Measurements from ENCODE around the gene RAMP1.

The RAMP1 gene

DNA sequence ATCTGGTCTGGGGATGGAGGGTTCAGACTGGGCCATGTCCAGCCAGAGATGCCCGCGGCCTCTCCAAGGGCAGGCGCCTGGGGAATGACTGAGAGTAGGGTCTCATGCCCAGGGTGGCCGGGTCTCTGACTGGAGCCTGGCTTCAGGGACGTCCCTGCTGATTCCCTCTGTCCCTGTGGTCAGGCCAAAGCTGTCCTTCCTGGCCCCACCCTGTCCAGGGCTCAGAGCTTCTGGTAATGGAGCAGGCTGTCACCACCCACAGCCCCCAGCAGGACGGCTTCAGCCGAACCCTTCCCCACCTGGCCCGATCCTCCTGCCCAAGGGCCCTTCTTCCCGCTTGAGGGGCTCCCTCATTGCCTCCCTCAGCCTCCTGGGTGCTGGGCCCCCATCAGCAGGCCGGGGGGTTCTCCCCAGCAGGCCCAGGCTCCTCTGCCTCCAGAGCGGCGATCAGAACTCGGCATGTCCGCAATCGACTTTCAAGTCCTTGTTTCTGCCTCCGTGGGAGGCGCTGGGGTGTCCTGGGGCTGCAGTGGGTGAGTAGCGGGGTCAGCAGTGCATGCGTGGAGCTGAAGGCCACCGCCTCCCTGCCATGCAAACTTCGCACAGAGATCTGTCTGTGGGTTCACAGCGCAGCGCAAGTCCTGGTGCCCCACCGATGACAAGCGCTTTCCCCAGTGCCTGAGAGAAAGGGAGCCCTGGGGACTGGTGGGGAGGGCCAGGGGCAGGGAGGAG, 18.3 kb downstream of the RAMP1 start:
- DNase-seq = no peak

DNA sequence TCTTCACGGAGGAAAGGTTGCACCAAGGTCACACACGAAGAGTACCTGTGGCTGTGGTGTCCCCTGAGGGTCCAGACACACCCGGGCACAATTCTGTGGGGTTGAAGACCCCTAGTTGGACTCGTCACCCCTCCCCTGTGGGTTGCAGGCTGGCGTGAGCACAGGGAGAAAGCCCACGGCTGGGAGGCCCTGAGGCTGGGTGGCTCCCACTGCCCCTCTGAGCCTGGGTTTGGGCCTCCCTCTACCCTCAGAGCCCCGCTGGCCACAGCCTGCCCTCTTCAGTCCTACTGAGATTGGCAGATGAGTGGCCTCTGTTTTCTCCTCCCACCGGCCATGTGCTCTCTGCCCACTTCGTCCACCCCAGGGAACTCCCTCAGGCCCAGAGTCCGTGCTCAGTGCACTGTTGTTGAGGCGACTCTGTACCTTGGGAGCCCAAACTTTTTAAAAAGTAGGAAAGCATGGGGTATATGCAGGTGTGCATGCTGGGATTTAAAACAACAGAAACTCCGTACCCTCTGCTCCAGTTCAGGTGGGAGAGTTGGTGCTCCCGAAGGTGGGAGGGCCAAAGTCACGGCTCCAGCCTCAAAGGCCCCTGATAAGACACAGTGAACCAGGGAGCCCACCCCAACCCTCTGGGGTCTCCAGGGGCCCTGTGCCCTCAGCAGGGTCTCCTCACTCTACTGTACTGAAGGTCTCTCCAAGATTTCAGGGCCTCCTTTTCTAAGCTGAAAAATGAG, 19.1 kb downstream of the RAMP1 start:
- DNase-seq = no peak

GRCh38 chr2:237879058-237879430, 19.6 kb downstream of the RAMP1 start:
- peak; percentile 82 for DNase-seq

GRCh38 chr2:237879991-237880560, 20.7 kb downstream of the RAMP1 start:
- DNase-seq = no peak

DNA sequence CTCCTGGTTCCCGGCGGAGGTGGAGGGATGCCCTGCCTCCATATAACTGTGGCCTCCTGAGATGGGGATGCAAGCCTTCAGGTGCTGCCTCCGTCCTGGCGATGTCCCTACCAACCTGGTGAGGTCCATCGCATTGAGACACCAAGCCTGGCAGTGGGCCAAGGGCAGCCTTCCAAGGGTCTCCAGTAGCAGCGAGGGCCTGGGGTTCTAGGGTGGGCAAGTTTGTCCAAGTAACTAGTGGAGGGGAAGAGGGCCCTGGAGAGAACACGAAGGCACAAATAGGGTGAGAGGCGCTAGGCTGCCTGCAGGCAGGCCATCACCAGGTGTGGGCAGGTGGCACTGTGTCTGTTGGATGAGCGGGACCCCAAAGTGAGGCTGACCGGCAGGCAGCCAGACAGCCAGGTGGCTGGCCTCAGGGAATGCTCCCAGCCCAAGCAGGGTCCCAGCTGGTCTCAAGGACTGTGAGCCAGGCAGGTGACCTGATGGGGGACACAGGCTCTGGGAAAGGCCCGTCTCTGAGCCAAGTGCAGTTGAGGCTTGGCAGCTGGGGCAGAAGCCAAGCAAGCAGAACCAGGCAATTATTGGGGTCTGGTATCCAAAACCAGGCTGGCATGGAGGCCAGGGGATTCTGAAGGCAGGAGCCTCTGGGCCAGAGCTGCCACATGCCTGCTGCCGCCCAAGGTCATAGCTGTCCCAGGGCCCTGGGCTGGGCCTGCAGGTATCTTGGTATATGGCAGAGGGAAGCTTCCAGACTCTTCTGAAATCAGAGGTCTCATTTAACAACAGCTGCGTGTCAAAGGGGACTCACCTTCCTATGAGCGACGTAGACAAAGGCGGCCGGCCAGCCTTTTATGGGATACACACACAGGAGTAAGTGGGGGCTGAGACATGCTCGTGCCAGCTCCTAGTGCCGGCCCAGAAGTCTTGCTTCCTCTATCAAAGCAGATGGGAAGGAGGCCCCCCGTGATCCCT, 23.4 kb downstream of the RAMP1 start:
- DNase-seq = no peak

GRCh38 chr2:237883951-237884446, 24.6 kb downstream of the RAMP1 start:
- no peak for DNase-seq

- DNase-seq = no peak
Measured at GRCh38 chr2:237884681-237885080, 25.3 kb downstream of the RAMP1 start.

DNA sequence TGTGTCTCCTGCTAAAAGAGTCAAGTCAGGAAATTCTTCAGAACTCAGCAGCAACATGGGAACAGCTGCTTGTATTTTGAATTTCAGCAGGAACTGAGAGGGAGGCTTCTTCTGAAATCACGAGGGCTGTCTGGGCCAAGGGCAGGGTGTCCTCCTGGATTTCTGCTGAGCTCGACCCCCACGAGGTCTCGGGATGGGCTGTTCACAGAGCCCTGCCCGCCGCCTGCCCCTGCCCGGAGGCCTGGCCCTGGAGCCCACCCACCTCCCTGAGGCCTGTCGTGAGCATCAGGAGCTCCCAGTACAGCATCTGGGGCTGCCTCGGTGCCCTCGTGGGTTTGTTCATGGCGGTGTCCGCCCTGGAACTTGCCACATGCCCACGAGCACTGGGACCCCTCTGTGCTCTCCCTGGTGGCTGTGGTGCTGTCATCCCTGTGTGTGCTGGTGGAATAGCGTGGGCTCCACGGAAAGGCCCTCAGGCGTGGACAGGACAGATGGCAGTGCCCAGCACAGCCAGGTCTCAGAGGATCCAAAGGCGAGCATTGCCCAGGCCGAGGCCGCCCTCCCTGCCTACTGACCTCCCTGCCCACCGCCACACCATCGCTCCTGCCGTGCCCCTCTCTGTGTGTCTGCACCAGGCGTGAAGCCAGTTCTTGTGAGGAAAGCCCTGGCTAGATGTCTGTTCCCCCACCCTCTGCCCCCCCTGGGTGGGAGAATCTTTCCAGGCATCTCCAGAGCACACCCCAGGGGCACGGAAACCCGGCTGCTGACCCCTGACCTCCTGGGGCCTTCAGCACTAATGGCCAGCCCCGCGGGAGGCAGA, 25.9 kb downstream of the RAMP1 start:
- DNase-seq = no peak

DNA sequence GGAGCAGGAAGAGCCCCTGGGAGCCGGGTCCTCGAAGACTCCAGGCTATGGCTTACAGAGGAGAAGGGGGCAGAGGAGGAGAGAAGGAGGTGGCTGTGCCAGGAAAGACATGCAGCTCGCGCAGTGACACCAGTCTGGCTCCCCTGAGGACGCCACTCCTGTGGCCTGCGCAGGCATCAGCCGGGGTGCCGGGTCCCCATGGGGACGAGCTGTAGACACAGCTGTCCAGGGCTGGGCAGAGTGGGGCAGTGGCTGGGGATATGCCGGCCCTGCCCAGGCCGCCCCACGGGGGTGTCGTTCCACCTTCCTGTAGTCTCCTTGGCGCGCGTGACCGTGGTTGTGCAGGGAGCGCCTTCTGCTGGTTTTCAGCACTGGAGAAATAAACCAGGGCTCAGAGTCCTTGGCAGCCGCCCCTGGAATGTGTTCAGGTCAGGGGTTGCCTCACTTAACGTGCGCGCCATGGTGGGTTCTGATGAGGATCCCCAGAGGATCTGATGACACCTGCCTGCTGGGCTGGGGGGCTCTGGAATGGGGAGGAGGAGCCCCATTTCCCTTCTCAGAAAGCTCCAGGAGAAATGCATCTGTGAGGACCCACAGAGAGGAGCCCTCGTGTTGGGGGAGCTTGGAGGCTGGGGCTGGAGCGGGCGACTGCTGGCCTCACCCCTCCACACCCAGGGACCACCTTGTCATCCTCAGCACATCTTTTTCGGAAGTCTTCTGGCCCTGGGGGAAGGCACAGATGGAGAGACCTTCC, 26.7 kb downstream of the RAMP1 start:
- DNase-seq = no peak

GRCh38 chr2:237886685-237887481, 27.5 kb downstream of the RAMP1 start:
- DNase-seq = no peak

- no peak for DNase-seq
Measured at GRCh38 chr2:237888389-237888788, 29.0 kb downstream of the RAMP1 start.

DNA sequence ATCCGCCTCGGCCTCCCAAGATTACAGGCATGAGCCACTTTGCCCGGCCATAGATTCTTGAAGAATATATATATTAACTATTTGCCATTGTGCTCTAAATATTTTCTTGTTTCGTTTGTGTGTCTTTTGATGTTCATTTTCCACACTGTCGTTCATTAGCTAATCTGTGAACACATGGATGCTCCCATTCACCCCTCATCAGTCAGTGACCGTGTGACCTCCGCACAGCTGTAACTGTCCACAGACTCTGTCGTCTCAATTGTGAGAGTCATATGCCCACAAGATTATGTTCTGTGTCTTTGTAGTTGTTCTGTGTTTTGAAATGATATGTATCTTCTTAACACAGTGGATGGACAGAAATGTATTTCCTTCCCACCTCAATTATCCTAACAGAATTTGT, 29.6 kb downstream of the RAMP1 start:
- no peak for DNase-seq

DNA sequence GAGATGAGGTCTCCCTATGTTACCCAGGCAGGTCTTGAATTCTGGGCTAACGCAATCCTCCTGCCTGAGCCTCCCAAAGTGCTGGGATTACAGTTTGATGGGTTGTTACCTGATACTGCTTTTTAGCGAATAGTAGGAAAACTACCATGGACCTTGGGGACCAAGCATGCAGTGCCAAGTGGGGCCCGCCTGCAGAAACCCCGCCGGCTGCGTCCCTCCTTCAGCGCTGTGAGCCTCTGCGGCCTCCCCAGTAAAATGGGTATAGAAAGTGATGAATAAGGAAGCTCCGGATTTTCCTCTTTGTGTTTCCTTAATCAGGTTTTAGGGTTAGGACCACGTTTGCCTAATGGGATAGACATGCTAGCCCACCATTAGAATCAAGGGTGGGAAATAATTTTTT, 30.4 kb downstream of the RAMP1 start:
- DNase-seq = no peak

- DNase-seq = no peak
Measured at GRCh38 chr2:237892478-237892877, 33.1 kb downstream of the RAMP1 start.

DNA sequence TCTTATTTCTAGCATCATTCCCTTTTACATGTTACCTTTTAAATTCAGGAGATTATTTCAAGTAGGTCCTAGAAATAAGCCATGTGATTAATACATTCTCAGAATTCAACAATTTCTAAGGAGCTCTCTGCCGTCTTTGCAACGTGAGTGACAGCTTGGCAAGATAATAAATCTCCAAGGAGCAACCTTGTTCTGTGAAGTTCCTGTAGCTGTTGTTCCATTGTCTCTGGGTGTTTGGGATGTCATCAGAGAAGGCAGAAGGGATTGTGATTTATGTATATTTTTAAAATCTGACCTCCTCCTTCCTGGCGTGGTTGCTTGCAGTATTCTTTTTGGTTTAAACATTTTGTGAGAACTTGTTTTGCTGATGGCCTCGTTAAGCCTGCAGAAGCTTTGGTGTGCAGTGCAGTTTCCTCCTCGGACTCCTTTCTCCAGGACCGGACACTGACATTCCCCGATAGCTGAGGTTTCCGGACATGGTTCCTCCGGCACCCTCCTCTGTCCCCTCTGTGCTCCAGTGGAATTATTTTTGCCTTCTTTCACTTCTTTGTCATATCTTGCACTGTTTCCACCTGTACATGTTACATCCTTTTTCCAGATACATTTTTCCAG, 33.7 kb downstream of the RAMP1 start:
- DNase-seq = no peak

GRCh38 chr2:237894396-237894979, 35.1 kb downstream of the RAMP1 start:
- DNase-seq = peak; percentile 74

DNA sequence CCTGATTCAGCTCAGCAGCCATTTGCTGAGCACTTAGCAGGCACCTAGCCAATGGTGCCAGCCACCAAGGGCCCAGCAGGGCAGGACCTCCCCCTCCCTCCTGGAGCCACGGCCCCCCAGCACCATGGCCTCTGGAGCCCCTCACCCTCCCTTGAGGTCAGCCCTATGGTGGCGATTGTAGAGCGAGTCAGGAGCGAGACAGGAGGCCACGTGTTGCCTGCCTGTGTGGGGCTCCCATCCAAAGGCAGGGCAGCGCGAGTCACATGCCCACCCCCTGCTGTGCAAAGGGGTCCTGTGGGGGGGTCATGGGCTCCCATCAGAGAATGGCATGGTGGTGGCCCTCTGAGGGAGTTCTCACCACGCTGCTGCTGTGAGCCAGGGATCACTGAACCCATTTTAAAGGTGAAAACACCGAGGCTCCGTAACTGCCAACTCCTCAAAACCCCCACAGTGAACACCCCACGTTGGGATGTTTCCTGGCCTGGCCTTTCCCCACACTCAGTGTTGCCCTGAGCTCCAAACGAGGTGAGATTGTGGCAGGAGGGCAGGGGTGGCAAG, 35.6 kb downstream of the RAMP1 start:
- no peak for DNase-seq

- DNase-seq = peak; percentile 93
Measured at GRCh38 chr2:237895544-237896506, 36.4 kb downstream of the RAMP1 start.

All from NCI-H345 (cell line).